Heart left ventricle (tissue), 16 donors: ENCODE measurements around the gene GPR137C. TPM values are rescaled to one million over a fixed set of nuclear protein-coding genes. Genes with fewer than 3 reads are reported as not detected.

Experiments used
- ATAC-seq, 4 donors: fragments of 200-7000 bp; cut with Tn5 transposase; one replicate each; pipeline ENCODE4 v1.9.1; 2020 to 2022; ENCODE audit warnings: moderate library complexity in 4 of 4, mild to moderate bottlenecking in 3 of 4, moderate number of reproducible peaks in 1 of 4
- DNase-seq, 5 donors: peaks; one replicate each; pipeline ENCODE4 v3.0.0-alpha.2; 2020
- H3K27ac ChIP-seq, 12 donors: fragments of 200-600 bp; sonication (generic) in 4 of 12; one replicate each; pipeline versions ENCODE4 v1.5.0 to v1.8.0; 2016 to 2022; ENCODE audit warnings: mild to moderate bottlenecking in 2 of 12
- H3K27me3 ChIP-seq, 9 donors: fragments of 200-600 bp; sonication (generic) in 2 of 9; one replicate each; pipeline versions ENCODE4 v1.5.1 to v1.8.0; 2016 to 2022; ENCODE audit warnings: mild to moderate bottlenecking in 3 of 9
- H3K36me3 ChIP-seq, 9 donors: fragments of 200-600 bp; sonication (generic) in 2 of 9; one replicate each; pipeline versions ENCODE4 v1.5.0 to v1.8.0; 2018 to 2022; ENCODE audit warnings: mild to moderate bottlenecking in 2 of 9
- H3K4me1 ChIP-seq, 12 donors: fragments of 200-600 bp; sonication (generic) in 4 of 12; one replicate each; pipeline versions ENCODE4 v1.5.0 to v1.8.0; 2016 to 2022; ENCODE audit warnings: mild to moderate bottlenecking in 3 of 12
- H3K4me3 ChIP-seq, 12 donors: fragments of 200-600 bp; sonication (generic) in 4 of 12; one replicate each; pipeline versions ENCODE4 v1.5.0 to v1.8.0; 2017 to 2022; ENCODE audit warnings: mild to moderate bottlenecking in 9 of 12, moderate library complexity in 4 of 12
- H3K9me3 ChIP-seq, 12 donors: fragments of 200-600 bp; sonication (generic) in 4 of 12; one replicate each; pipeline versions ENCODE4 v1.5.0 to v1.8.0; 2016 to 2022; ENCODE audit warnings: mild to moderate bottlenecking in 1 of 12
- CTCF ChIP-seq, 12 donors: fragments of 200-600 bp; sonication (generic) in 4 of 12; IDR thresholded peaks; one replicate each; pipeline versions ENCODE4 v1.5.0 to v1.8.0; 2018 to 2022; ENCODE audit warnings: antibody characterized with exemption in 12 of 12, mild to moderate bottlenecking in 5 of 12
- POLR2A ChIP-seq, 2 donors: fragments of 450-650 bp; IDR thresholded peaks; one replicate each; pipeline ENCODE4 v1.6.1; 2017; ENCODE audit warnings: antibody characterized with exemption in 2 of 2, mild to moderate bottlenecking in 2 of 2, moderate library complexity in 2 of 2
- WGBS, 4 donors: extraction: QIAGEN DNeasy Blood & Tissue Kit in 2 of 4; methylation state at CpG; one replicate each; pipeline versions ENCODE4 v1.1.5 to v1.1.7; 2013 to 2018; 5-methylcytosine and 5-hydroxymethylcytosine counted together
- intact Hi-C, 10 donors: fragments of 100-400 bp; cut with DNase I; formaldehyde crosslinking; loops; one replicate each; pipeline versions ENCODE4 v1.11.1 to v1.14.2; 2022
- polyA plus RNA-seq, 2 donors: library from polyadenylated mRNA; stranded (reverse); fragments of 200-250 nt; gene quantifications; one replicate each; pipeline ENCODE4 v1.2.3, GENCODE V29; 2013
- total RNA-seq, 9 donors: library from RNA; depleted of rRNA in 2 of 9; stranded (reverse); fragments of >200 nt in 2 of 9; fragmentation: NEBNext Ultra II Directional in 3 of 9; extraction: Animal tissue kit (Norgen Biotek cat#: 25700) in 3 of 9; gene quantifications; one replicate each; pipeline versions ENCODE4 v1.1.0 to v1.2.4, GENCODE V29; 2016 to 2023
- donor health status: ischemic (EF 13 %, LVEDD 7.1; RV severe dilation, severe dysfunction).
- donor health status: healthy with polysubstance abuse.
- donor health status: DM: no; HTN: yes; CAD: no.
- donor health status: DM: no; HTN: no; CAD: no.
- donor health status: ischemic (EF 25% LVEDD 6.9; RV normal size, moderate dysfunction).
- donor health status: ischemic (EF 25% LVEDD 5.7; RV mildly dilated, moderate dysfunction).
- donor health status: healthy.
- donor health status: DM: yes; HTN: yes; CAD: no.
- donor health status: ischemic (EF 35%, LVEDD 5.7; RV mildly dilated, moderate dysfunction).
- donor health status: nonischemic (EF 11% LVEDD 7.7; RV severe dilation, severe dysfunction).
- donor health status: DM: yes; HTN: yes; CAD: no.
- donor health status: PGD.
- donor health status: ischemic (EF 29% LVEDD 5.4; RV normal size, mild dysfunction).
- donor health status: nonischemic (EF 23%, LVEDD 6.1; RV moderate dilation, normal function).

The GPR137C gene
- total and polyA plus RNA-seq, 11 donors = 0.61 to 1.9 (median 1.1) TPM

- no peaks in the 10 kb centered on the region for H3K36me3 ChIP-seq
- H3K9me3 ChIP-seq = peaks cover 0 to 5% (median 0%) of the 10 kb centered on the region in 12 donors
- no peaks in the 10 kb centered on the region for H3K4me1 ChIP-seq
- 74 to 81% (median 77%) methylated on average over 2 of the region's 2 CpGs for WGBS, 4 donors
- H3K27me3 ChIP-seq = no peaks in the 10 kb centered on the region
- ATAC-seq = no peak
- intact Hi-C loops = no loop called here
- H3K27ac ChIP-seq = no peak overlapping the region
- no peak overlapping the region for H3K4me3 ChIP-seq
- no peak for DNase-seq
- TF ChIP-seq CTCF (IDR thresholded peaks at IDR 0.05) (no peak), POLR2A (IDR thresholded peaks at IDR 0.05) (no peak)
Measured at GRCh38 chr14:52610187-52610586, 57.6 kb downstream of the GPR137C start.

GRCh38 chr14:52618602-52619001 is 66.0 kb downstream of the GPR137C start:
- no peaks in the 10 kb centered on the region for H3K27me3 ChIP-seq
- no peak for TF ChIP-seq POLR2A (IDR thresholded peaks at IDR 0.05)
- no peak for TF ChIP-seq CTCF (IDR thresholded peaks at IDR 0.05)
- intact Hi-C loops = no loop called here
- H3K4me3 ChIP-seq = no peak overlapping the region
- H3K27ac ChIP-seq = no peak overlapping the region
- DNase-seq = no peak
- H3K4me1 ChIP-seq = no peaks in the 10 kb centered on the region
- no peak for ATAC-seq
- 81 to 97% (median 97%) methylated on average over 3 of the region's 3 CpGs for WGBS, 4 donors
- no peaks in the 10 kb centered on the region for H3K36me3 ChIP-seq
- H3K9me3 ChIP-seq = no peaks in the 10 kb centered on the region

- DNase-seq = no peak
- no peak overlapping the region for H3K4me3 ChIP-seq
- intact Hi-C loops = no loop called here
- H3K36me3 ChIP-seq = no peaks in the 10 kb centered on the region
- WGBS, 4 donors = 97 to 98% (median 97%) methylated on average over 1 of the region's 1 CpG
- no peaks in the 10 kb centered on the region for H3K4me1 ChIP-seq
- H3K9me3 ChIP-seq = no peaks in the 10 kb centered on the region
- no peaks in the 10 kb centered on the region for H3K27me3 ChIP-seq
- TF ChIP-seq POLR2A (IDR thresholded peaks at IDR 0.05) (no peak), CTCF (IDR thresholded peaks at IDR 0.05) (no peak)
- ATAC-seq = no peak
- no peak overlapping the region for H3K27ac ChIP-seq
Measured at GRCh38 chr14:52619687-52620086, 67.1 kb downstream of the GPR137C start.

- Histone ChIP-seq H3K36me3 (peaks cover 0 to 53% (median 38%) of the 10 kb centered on the region in 9 donors), H3K27ac (no peak overlapping the region), H3K9me3 (peaks cover 0 to 11% (median 0%) of the 10 kb centered on the region in 12 donors), H3K27me3 (no peaks in the 10 kb centered on the region), H3K4me3 (no peak overlapping the region), H3K4me1 (no peaks in the 10 kb centered on the region)
- ATAC-seq = no peak
- intact Hi-C loops = no loop called here
- no peak for DNase-seq
- WGBS, 4 donors = 97 to 98% (median 97%) methylated on average over 4 of the region's 4 CpGs
- no peak for TF ChIP-seq CTCF (IDR thresholded peaks at IDR 0.05)
- TF ChIP-seq POLR2A (IDR thresholded peaks at IDR 0.05) = no peak
Measured at GRCh38 chr14:52640137-52640536, 87.5 kb downstream of the GPR137C start.
